ENCODE results near the gene C16orf95.
"Not testable (repeated sequence)": the region's sequence is repeated elsewhere in the genome, so short reads cannot be mapped to it uniquely, and the experiment has no call there.

C16orf95 gene

DNA sequence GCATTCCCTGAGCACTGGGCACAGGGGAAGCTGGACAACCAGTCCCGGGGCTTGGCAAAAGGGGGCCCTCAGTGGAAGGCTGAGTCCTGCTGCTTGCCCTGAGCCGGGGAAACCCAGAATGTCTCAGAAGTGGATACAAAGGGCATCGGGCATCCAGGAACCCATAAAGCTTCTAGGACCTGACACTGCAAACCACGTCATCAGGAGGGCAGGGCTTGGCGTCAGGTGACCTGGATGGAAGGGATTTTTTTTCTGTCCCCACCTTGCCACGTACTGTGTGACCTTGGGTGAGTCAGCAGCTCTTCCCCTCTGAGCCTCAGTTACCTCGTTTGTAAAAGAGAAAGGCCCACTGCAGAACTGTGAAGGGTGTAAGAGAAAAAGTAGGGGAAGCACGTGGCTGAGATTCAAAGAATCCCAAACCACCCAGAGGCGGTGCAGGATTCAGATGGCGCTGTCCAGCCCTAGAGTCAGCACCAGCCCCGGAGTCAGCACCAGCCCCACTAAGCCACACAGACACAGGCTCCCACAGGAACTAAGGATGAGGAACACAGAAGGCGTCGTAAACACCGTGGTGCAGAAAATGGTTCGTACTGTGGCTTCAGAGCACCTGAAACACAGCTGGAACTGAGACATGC lies 53.7 kb downstream of the C16orf95 start:
- in situ Hi-C loops (cut with MboI; ENCODE audit: low sequenced_read_pairs), result no loop called here

- in situ Hi-C loops (cut with MboI; ENCODE audit: low sequenced_read_pairs), result no loop called here
Observed at GRCh38 chr16:87259431-87259830, 57.8 kb downstream of the C16orf95 start.

- in situ Hi-C loops (cut with MboI; ENCODE audit: low sequenced_read_pairs), result not testable (repeated sequence)
Observed at GRCh38 chr16:87258653-87259052, 58.5 kb downstream of the C16orf95 start.

DNA sequence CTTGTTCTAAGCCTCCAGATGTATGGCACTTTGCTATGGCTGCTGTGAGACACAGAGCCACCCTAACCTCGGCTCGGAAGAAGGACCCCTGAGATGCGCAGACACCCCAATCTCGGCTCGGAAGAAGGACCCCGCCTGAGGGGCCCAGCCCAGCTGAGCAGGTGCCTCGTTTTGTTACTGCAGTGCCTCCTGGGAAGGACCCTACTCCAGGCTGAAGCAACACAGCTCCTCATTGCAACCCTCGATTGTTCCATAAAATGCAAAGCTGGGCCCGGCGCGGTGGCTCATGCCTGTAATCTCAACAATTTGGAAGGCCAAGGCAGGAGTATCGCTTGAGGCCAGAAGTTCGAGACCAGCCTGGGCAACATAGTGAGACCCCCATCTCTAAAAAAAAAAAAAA lies 61.3 kb downstream of the C16orf95 start:
- in situ Hi-C loops (cut with MboI; ENCODE audit: low sequenced_read_pairs), result no loop called here

DNA sequence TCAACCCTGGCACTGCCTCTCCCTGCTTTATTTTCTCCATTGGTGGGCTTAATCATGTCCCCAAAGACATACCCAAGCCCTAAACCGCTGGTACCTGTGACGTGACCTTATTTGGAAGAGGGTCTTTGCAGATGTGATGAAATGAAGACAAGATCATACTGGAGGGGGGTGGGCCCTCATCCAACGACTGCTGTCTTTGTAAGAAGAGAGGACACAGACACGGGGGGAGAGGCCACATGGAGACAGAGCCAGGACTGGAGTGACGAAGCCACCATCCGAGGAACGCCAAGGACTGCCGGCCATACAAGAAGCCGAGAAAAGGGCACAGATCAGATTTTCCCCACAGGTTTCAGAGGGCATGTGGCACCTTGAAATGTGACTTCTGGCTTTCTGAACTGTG lies 62.5 kb downstream of the C16orf95 start:
- in situ Hi-C loops (cut with MboI; ENCODE audit: low sequenced_read_pairs), result no loop called here

DNA sequence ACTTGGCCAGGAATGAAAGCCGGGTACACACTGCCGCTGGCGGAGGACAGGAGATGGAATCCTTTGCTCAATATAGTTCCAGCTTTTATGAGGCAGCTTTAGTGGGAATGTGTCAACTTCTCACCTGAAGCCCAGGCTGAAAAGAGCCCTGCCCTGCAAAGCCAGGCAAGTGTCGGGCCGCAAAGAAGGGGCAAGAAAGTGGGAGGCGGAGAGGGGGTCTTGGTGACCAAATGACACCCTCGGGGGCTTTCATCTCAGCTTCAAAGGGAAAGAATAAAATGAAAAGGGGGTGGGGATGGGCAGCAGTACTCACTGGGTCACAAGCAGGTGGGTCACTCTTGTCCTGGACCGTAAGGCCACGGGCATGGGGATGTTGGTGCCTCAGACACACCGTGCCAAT lies 62.9 kb downstream of the C16orf95 start:
- in situ Hi-C loops (cut with MboI; ENCODE audit: low sequenced_read_pairs), result no loop called here

GRCh38 chr16:87253536-87253935 lies 63.7 kb downstream of the C16orf95 start:
- in situ Hi-C loops (cut with MboI; ENCODE audit: low sequenced_read_pairs), result no loop called here

Measured in HL-60/S4 treated with retinoic acid at 250 ng/mL for 4 days and 3 days (cell line).